ENCODE data around the gene GRK5. TPM values are rescaled to one million over a fixed set of nuclear protein-coding genes. Genes with fewer than 3 reads are reported as not detected.

GRK5 gene
- total RNA-seq, 5 donors from 2014 or later (not counting 1 experiment from before 2014, with no cell fraction given) = 21.7 to 36.8 (median 30.6) TPM

- no peak overlapping the region for H3K4me3 ChIP-seq (ENCODE audit: control insufficient read depth in 1 of 2, extremely low read depth in 1 of 2, low read length in 1 of 2)
- Mint-ChIP-seq H3K4me1 (peaks cover 24 to 44% (median 41%) of the 10 kb centered on the region in 3 donors), H3K4me3 (no peak overlapping the region), H3K36me3 (peaks cover 7% of the 10 kb centered on the region), H3K9me3 (no peaks in the 10 kb centered on the region), H3K27me3 (no peaks in the 10 kb centered on the region), H3K27ac (no peak overlapping the region)
- WGBS (ENCODE audit: insufficient coverage) = 100% methylated on average over 4 of the region's 7 CpGs
- no peak overlapping the region for H3K27ac ChIP-seq (ENCODE audit: low read length)
- no peaks in the 10 kb centered on the region for H3K27me3 ChIP-seq (replicated peaks in 1 of 2; ENCODE audit: control insufficient read depth in 2 of 2, extremely low read depth in 1 of 2, insufficient read depth in 2 of 2, low read length in 1 of 2)
- POLR2A ChIA-PET = no interaction called here
- ATAC-seq (replicated peaks in 1 of 4) = no peak
- no peaks in the 10 kb centered on the region for H3K36me3 ChIP-seq (ENCODE audit: control insufficient read depth in 2 of 2, extremely low read depth in 1 of 2, insufficient read depth in 1 of 2, low read length in 1 of 2)
- H3K4me1 ChIP-seq (ENCODE audit: control insufficient read depth in 1 of 2, extremely low read depth in 1 of 2, insufficient read depth in 2 of 2, low read length in 2 of 2) = peaks cover 0 to 2% of the 10 kb centered on the region in 2 experiments
- CTCF ChIA-PET = no interaction called here
- no peaks in the 10 kb centered on the region for H3K9me3 ChIP-seq
- no peak for DNase-seq
Measured at GRCh38 chr10:119251315-119251708, 43.9 kb downstream of the GRK5 start.

GRCh38 chr10:119252051-119252465 lies 44.7 kb downstream of the GRK5 start:
- peaks cover 0 to 2% of the 10 kb centered on the region in 2 experiments for H3K4me1 ChIP-seq (ENCODE audit: control insufficient read depth in 1 of 2, extremely low read depth in 1 of 2, insufficient read depth in 2 of 2, low read length in 2 of 2)
- Mint-ChIP-seq H3K4me3 (no peak overlapping the region), H3K9me3 (peaks cover 3 to 5% (median 4%) of the 10 kb centered on the region in 3 donors), H3K27me3 (no peaks in the 10 kb centered on the region), H3K36me3 (peaks cover 13% of the 10 kb centered on the region), H3K27ac (no peak overlapping the region), H3K4me1 (peaks cover 20 to 45% (median 39%) of the 10 kb centered on the region in 3 donors)
- 89% methylated on average over 8 of the region's 8 CpGs for WGBS (ENCODE audit: insufficient coverage)
- no peaks in the 10 kb centered on the region for H3K27me3 ChIP-seq (replicated peaks in 1 of 2; ENCODE audit: control insufficient read depth in 2 of 2, extremely low read depth in 1 of 2, insufficient read depth in 2 of 2, low read length in 1 of 2)
- ChIA-PET POLR2A (no interaction called here), CTCF (no interaction called here)
- ATAC-seq (replicated peaks in 1 of 4) (no peak), DNase-seq (no peak)
- H3K9me3 ChIP-seq = no peaks in the 10 kb centered on the region
- H3K36me3 ChIP-seq (ENCODE audit: control insufficient read depth in 2 of 2, extremely low read depth in 1 of 2, insufficient read depth in 1 of 2, low read length in 1 of 2) = no peaks in the 10 kb centered on the region
- H3K27ac ChIP-seq (ENCODE audit: low read length) = no peak overlapping the region
- no peak overlapping the region for H3K4me3 ChIP-seq (ENCODE audit: control insufficient read depth in 1 of 2, extremely low read depth in 1 of 2, low read length in 1 of 2)

- no peaks in the 10 kb centered on the region for H3K9me3 ChIP-seq
- H3K4me1 ChIP-seq (ENCODE audit: control insufficient read depth in 1 of 2, extremely low read depth in 1 of 2, insufficient read depth in 2 of 2, low read length in 2 of 2) = peaks cover 0 to 2% of the 10 kb centered on the region in 2 experiments
- DNase-seq (no peak), ATAC-seq (replicated peaks in 1 of 4) (no peak)
- Mint-ChIP-seq H3K36me3 (peaks cover 13% of the 10 kb centered on the region), H3K9me3 (peaks cover 3 to 5% (median 4%) of the 10 kb centered on the region in 3 donors), H3K4me3 (no peak overlapping the region), H3K27ac (peak overlapping the region in 1 of 2 donors; percentile 52), H3K27me3 (no peaks in the 10 kb centered on the region), H3K4me1 (peaks cover 18 to 42% (median 36%) of the 10 kb centered on the region in 3 donors)
- POLR2A ChIA-PET = interaction anchor here in 1 of 2 donors (0.9 kb wide), 1 partner anchor 8 kb away, joined by 3 read pairs; no protein-coding TSS in a partner anchor
- no peaks in the 10 kb centered on the region for H3K27me3 ChIP-seq (replicated peaks in 1 of 2; ENCODE audit: control insufficient read depth in 2 of 2, extremely low read depth in 1 of 2, insufficient read depth in 2 of 2, low read length in 1 of 2)
- no peak overlapping the region for H3K27ac ChIP-seq (ENCODE audit: low read length)
- CTCF ChIA-PET = no interaction called here
- H3K4me3 ChIP-seq (ENCODE audit: control insufficient read depth in 1 of 2, extremely low read depth in 1 of 2, low read length in 1 of 2) = no peak overlapping the region
- H3K36me3 ChIP-seq (ENCODE audit: control insufficient read depth in 2 of 2, extremely low read depth in 1 of 2, insufficient read depth in 1 of 2, low read length in 1 of 2) = no peaks in the 10 kb centered on the region
- WGBS (ENCODE audit: insufficient coverage) = 93% methylated on average over 4 of the region's 10 CpGs
Measured at GRCh38 chr10:119252470-119253151, 45.2 kb downstream of the GRK5 start.

GRCh38 chr10:119253433-119254174 lies 46.2 kb downstream of the GRK5 start:
- Mint-ChIP-seq H3K36me3 (peaks cover 13% of the 10 kb centered on the region), H3K27ac (peak overlapping the region in 1 of 2 donors; percentile 11), H3K27me3 (no peaks in the 10 kb centered on the region), H3K4me1 (peaks cover 27 to 48% (median 40%) of the 10 kb centered on the region in 3 donors), H3K4me3 (no peak overlapping the region), H3K9me3 (peaks cover 3 to 5% (median 4%) of the 10 kb centered on the region in 3 donors)
- POLR2A ChIA-PET = interaction anchor here in 1 of 2 donors (0.9 kb wide), 1 partner anchor 9 kb away, joined by 3 read pairs; no protein-coding TSS in a partner anchor
- Histone ChIP-seq H3K27ac (ENCODE audit: low read length) (no peak overlapping the region), H3K9me3 (no peaks in the 10 kb centered on the region), H3K4me1 (ENCODE audit: control insufficient read depth in 1 of 2, extremely low read depth in 1 of 2, insufficient read depth in 2 of 2, low read length in 2 of 2) (peaks cover 0 to 2% of the 10 kb centered on the region in 2 experiments), H3K4me3 (ENCODE audit: control insufficient read depth in 1 of 2, extremely low read depth in 1 of 2, low read length in 1 of 2) (no peak overlapping the region), H3K36me3 (ENCODE audit: control insufficient read depth in 2 of 2, extremely low read depth in 1 of 2, insufficient read depth in 1 of 2, low read length in 1 of 2) (no peaks in the 10 kb centered on the region), H3K27me3 (replicated peaks in 1 of 2; ENCODE audit: control insufficient read depth in 2 of 2, extremely low read depth in 1 of 2, insufficient read depth in 2 of 2, low read length in 1 of 2) (no peaks in the 10 kb centered on the region)
- CTCF ChIA-PET = no interaction called here
- 87% methylated on average over 10 of the region's 16 CpGs for WGBS (ENCODE audit: insufficient coverage)
- ATAC-seq (replicated peaks in 1 of 4) (no peak), DNase-seq (no peak)

GRCh38 chr10:119254335-119254734 lies 47.0 kb downstream of the GRK5 start:
- H3K27ac ChIP-seq (ENCODE audit: low read length) = no peak overlapping the region
- peaks cover 29 to 48% (median 41%) of the 10 kb centered on the region in 3 donors for H3K4me1 Mint-ChIP-seq
- CTCF ChIA-PET = interaction anchor here in 1 of 2 donors (0.7 kb wide), 1 partner anchor 160 kb away, joined by 5 read pairs; no protein-coding TSS in a partner anchor

GRCh38 chr10:119256030-119256429 lies 48.7 kb downstream of the GRK5 start:
- 81% methylated on average over 2 of the region's 8 CpGs for WGBS (ENCODE audit: insufficient coverage)
- H3K4me1 Mint-ChIP-seq = peaks cover 31 to 38% (median 35%) of the 10 kb centered on the region in 3 donors
- H3K9me3 Mint-ChIP-seq = peaks cover 3 to 5% (median 4%) of the 10 kb centered on the region in 3 donors

More at GRCh38 chr10:119254335-119254734, 47.0 kb downstream of the GRK5 start:
- no peak for DNase-seq
- Mint-ChIP-seq H3K36me3 (peaks cover 13% of the 10 kb centered on the region), H3K9me3 (peaks cover 3 to 5% (median 4%) of the 10 kb centered on the region in 3 donors), H3K27ac (peak overlapping the region in 1 of 2 donors; percentile 34), H3K27me3 (no peaks in the 10 kb centered on the region), H3K4me3 (no peak overlapping the region)
- Histone ChIP-seq H3K36me3 (ENCODE audit: control insufficient read depth in 2 of 2, extremely low read depth in 1 of 2, insufficient read depth in 1 of 2, low read length in 1 of 2) (no peaks in the 10 kb centered on the region), H3K4me3 (ENCODE audit: control insufficient read depth in 1 of 2, extremely low read depth in 1 of 2, low read length in 1 of 2) (no peak overlapping the region), H3K27me3 (replicated peaks in 1 of 2; ENCODE audit: control insufficient read depth in 2 of 2, extremely low read depth in 1 of 2, insufficient read depth in 2 of 2, low read length in 1 of 2) (no peaks in the 10 kb centered on the region), H3K4me1 (ENCODE audit: control insufficient read depth in 1 of 2, extremely low read depth in 1 of 2, insufficient read depth in 2 of 2, low read length in 2 of 2) (peaks cover 0 to 2% of the 10 kb centered on the region in 2 experiments), H3K9me3 (no peaks in the 10 kb centered on the region)
- WGBS (ENCODE audit: insufficient coverage) = 80% methylated on average over 2 of the region's 3 CpGs
- no peak for ATAC-seq (replicated peaks in 1 of 4)
- POLR2A ChIA-PET = interaction anchor here in 1 of 2 donors (0.6 kb wide), 1 partner anchor 78 kb away, joined by 9 read pairs; no protein-coding TSS in a partner anchor

More at GRCh38 chr10:119256030-119256429, 48.7 kb downstream of the GRK5 start:
- Histone ChIP-seq H3K4me3 (ENCODE audit: control insufficient read depth in 1 of 2, extremely low read depth in 1 of 2, low read length in 1 of 2) (no peak overlapping the region), H3K9me3 (no peaks in the 10 kb centered on the region), H3K27me3 (replicated peaks in 1 of 2; ENCODE audit: control insufficient read depth in 2 of 2, extremely low read depth in 1 of 2, insufficient read depth in 2 of 2, low read length in 1 of 2) (no peaks in the 10 kb centered on the region), H3K27ac (ENCODE audit: low read length) (no peak overlapping the region), H3K36me3 (ENCODE audit: control insufficient read depth in 2 of 2, extremely low read depth in 1 of 2, insufficient read depth in 1 of 2, low read length in 1 of 2) (no peaks in the 10 kb centered on the region), H3K4me1 (ENCODE audit: control insufficient read depth in 1 of 2, extremely low read depth in 1 of 2, insufficient read depth in 2 of 2, low read length in 2 of 2) (peaks cover 0 to 2% of the 10 kb centered on the region in 2 experiments)
- ATAC-seq (replicated peaks in 1 of 4) (no peak), DNase-seq (no peak)
- POLR2A ChIA-PET = no interaction called here
- CTCF ChIA-PET = no interaction called here
- Mint-ChIP-seq H3K36me3 (peaks cover 8% of the 10 kb centered on the region), H3K27ac (no peak overlapping the region), H3K4me3 (no peak overlapping the region), H3K27me3 (no peaks in the 10 kb centered on the region)
